K562 (cell line): ENCODE data around the gene HEMK1. TPM values are rescaled to one million over a fixed set of nuclear protein-coding genes. Genes with fewer than 3 reads are reported as not detected.

Experiments used
- AFF1 ChIP-seq, 2 experiments: fragments of 450-650 bp; IDR thresholded peaks; 2 replicates each; pipeline ENCODE4 v1.6.1; 2018; ENCODE audit warnings: mild to moderate bottlenecking in 2 of 2, low read depth in 1 of 2; ENCODE audit not compliant: partially characterized antibody in 2 of 2
- BDP1 ChIP-seq: IDR thresholded peaks from 3 replicates; pipeline ENCODE4 v1.6.1; 2011; ENCODE audit not compliant: insufficient read length, insufficient read depth
- BRF1 ChIP-seq: IDR thresholded peaks from 3 replicates; pipeline ENCODE4 v1.6.1; 2011; ENCODE audit warnings: borderline replicate concordance, mild to moderate bottlenecking; ENCODE audit not compliant: insufficient read length; ENCODE audit errors: extremely low read depth
- C11orf30 ChIP-seq: fragments of 450-650 bp; IDR thresholded peaks from 2 replicates; pipeline ENCODE4 v1.6.1; 2016; ENCODE audit warnings: low read depth, mild to moderate bottlenecking
- ELF2 ChIP-seq: fragments of 250-450 bp; sonication (Bioruptor Pico); IDR thresholded peaks from 2 replicates; pipeline ENCODE4 v1.5.0; 2021; ENCODE audit warnings: mild to moderate bottlenecking
- MYBL2 ChIP-seq, 2 experiments: fragments of 450-650 bp in 1 of 2; sonication (generic) in 1 of 2; formaldehyde crosslinking in 1 of 2; IDR thresholded peaks; 2 replicates each; pipeline versions ENCODE4 v1.6.1 to v1.8.1; 2017 to 2022; ENCODE audit warnings: borderline replicate concordance in 1 of 2, inconsistent platforms in 1 of 2, low read depth in 1 of 2, mild to moderate bottlenecking in 1 of 2, missing genetic modification reagents in 1 of 2, moderate library complexity in 1 of 2
- NFYB ChIP-seq: IDR thresholded peaks from 2 replicates; pipeline ENCODE4 v1.6.1; 2011; ENCODE audit warnings: mild to moderate bottlenecking, moderate library complexity; ENCODE audit not compliant: insufficient read length; ENCODE audit errors: extremely low read depth
- NR3C1 ChIP-seq: sonication (generic); formaldehyde crosslinking; IDR thresholded peaks from 2 replicates; pipeline ENCODE4 v1.8.1; 2022; ENCODE audit warnings: missing genetic modification reagents
- SNAPC5 ChIP-seq: fragments of 250-450 bp; sonication (Bioruptor Pico); IDR thresholded peaks from 2 replicates; pipeline ENCODE4 v1.8.0; 2021; ENCODE audit warnings: moderate library complexity, mild to moderate bottlenecking, inconsistent platforms
- TAF9B ChIP-seq: fragments of 450-650 bp; IDR thresholded peaks from 2 replicates; pipeline ENCODE4 v1.6.1; 2018; ENCODE audit warnings: mild to moderate bottlenecking; ENCODE audit not compliant: partially characterized antibody
- ZBED1 ChIP-seq: IDR thresholded peaks from 2 replicates; pipeline ENCODE4 v1.6.1; 2014
- ZNF384 ChIP-seq: IDR thresholded peaks from 2 replicates; pipeline ENCODE4 v1.6.1; 2012; ENCODE audit warnings: low read depth, low read length, improper control_type of control experiment
- ZNF79 ChIP-seq: fragments of 250-450 bp; sonication (Bioruptor Pico); IDR thresholded peaks from 2 replicates; pipeline ENCODE4 v1.4.0; 2020; ENCODE audit warnings: low read depth, mild to moderate bottlenecking, moderate library complexity
- polyA plus RNA-seq, 8 experiments: library from polyadenylated mRNA; depleted of rRNA in 4 of 8; stranded (reverse) in 5 of 8; unstranded in 3 of 8; fragments of >200 nt; fragmentation: Nextera tagmentation in 2 of 8; fragmentation: Illumina TruSeq in 1 of 8; extraction: Ambion mirVana in 2 of 8; extraction: Trizol in 1 of 8; gene quantifications; 2 replicates each; pipeline versions ENCODE4 v1.2.1 to v1.2.3, GENCODE V29; 2011 to 2014; ENCODE audit warnings: inconsistent platforms in 1 of 8, missing spikeins in 1 of 8
- total RNA-seq, 7 experiments: library from RNA; depleted of rRNA in 6 of 7; stranded (reverse); fragments of >200 nt in 6 of 7; fragmentation: Illumina TruSeq in 2 of 7; extraction: Trizol in 2 of 7; gene quantifications; 2 replicates each; pipeline versions ENCODE4 v1.2.1 to v1.2.3, GENCODE V29; 2011 to 2021; ENCODE audit warnings: low replicate concordance in 1 of 7
- TF ChIP-seq, protein P1 (sequence below): sonication (generic); formaldehyde crosslinking; IDR thresholded peaks from 2 replicates; pipeline ENCODE4 v1.8.0; 2022; ENCODE audit warnings: mild to moderate bottlenecking, low read depth, missing genetic modification reagents
- TF ChIP-seq, protein P2 (sequence below), 2 experiments: fragments of 150-350 bp in 1 of 2; IDR thresholded peaks; 2 replicates each; pipeline ENCODE4 v1.6.1; 2012 to 2016; ENCODE audit warnings: low read depth in 2 of 2, low read length in 2 of 2, mild to moderate bottlenecking in 1 of 2, moderate library complexity in 1 of 2
- TF ChIP-seq, protein P3 (sequence below), 2 experiments: IDR thresholded peaks; 2 replicates each; pipeline ENCODE4 v1.6.1; 2011; ENCODE audit warnings: borderline replicate concordance in 1 of 2, control low read depth in 1 of 2, low read depth in 1 of 2, low read length in 1 of 2, mild to moderate bottlenecking in 1 of 2, mixed read lengths in 1 of 2, moderate library complexity in 1 of 2; ENCODE audit not compliant: insufficient read depth in 1 of 2, insufficient read length in 1 of 2, poor library complexity in 1 of 2, severe bottlenecking in 1 of 2; ENCODE audit errors: extremely low read depth in 1 of 2

Gene HEMK1
- total and polyA plus RNA-seq, 9 of the 15 experiments (the other 6 are each of a cell fraction or from before 2014, with no cell fraction given), result 2.0 to 16.8 (median 11.4) TPM

DNA sequence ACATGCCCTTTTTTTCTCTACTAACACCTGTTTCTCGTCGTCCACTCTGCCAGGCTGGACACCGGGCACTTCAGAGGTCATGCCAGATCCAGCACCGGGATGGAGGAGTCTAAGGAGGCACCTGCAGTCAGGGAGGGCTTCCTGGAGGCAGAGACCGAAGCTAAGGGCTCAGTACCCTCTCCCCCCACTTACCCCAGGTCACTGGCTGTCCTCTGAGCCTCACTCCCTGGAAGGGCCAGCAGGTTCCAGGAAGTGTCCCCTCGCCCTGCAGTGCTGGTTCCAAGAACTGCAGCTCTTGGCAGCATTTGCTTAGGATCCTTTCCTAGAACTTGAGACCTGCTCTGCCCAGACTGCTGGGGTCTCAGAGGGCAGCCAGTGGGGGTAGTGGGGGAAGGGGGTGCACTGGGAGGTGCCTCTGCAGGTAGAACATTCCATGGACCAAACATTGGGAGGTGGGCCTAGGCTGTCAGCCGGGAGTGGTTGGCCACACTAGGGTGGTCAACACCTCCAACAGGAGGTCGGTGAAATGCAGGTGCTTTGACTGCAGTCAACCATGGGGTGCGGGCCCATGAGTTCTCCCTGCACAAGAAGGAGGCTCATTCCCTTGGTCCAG lies 30.9 kb downstream of the HEMK1 start (continued):
- TF ChIP-seq, protein P1, sequence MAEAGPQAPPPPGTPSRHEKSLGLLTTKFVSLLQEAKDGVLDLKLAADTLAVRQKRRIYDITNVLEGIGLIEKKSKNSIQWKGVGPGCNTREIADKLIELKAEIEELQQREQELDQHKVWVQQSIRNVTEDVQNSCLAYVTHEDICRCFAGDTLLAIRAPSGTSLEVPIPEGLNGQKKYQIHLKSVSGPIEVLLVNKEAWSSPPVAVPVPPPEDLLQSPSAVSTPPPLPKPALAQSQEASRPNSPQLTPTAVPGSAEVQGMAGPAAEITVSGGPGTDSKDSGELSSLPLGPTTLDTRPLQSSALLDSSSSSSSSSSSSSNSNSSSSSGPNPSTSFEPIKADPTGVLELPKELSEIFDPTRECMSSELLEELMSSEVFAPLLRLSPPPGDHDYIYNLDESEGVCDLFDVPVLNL (CRISPR knock-in tag), result no peak
- TF ChIP-seq AFF1 (IDR thresholded peaks at IDR 0.05; ENCODE audit: low read depth in 1 of 2, partially characterized antibody in 2 of 2) (peak in 1 of 2 experiments; percentile 24), ZNF384 (no peak), MYBL2 (IDR thresholded peaks at IDR 0.05; ENCODE audit: low read depth) (no peak), MYBL2 (CRISPR knock-in tag; IDR thresholded peaks at IDR 0.05; ENCODE audit: borderline replicate concordance) (no peak), NFYB (no peak), TAF9B (no peak), NR3C1 (no peak), ZBED1 (no peak), C11orf30 (no peak), SNAPC5 (CRISPR knock-in tag) (no peak), ELF2 (CRISPR knock-in tag) (0 out of 2 replicates have a peak, but pooled peaks have one; percentile 16), BDP1 (no peak), ZNF79 (CRISPR knock-in tag) (no peak), BRF1 (no peak)
- TF ChIP-seq, protein P2, sequence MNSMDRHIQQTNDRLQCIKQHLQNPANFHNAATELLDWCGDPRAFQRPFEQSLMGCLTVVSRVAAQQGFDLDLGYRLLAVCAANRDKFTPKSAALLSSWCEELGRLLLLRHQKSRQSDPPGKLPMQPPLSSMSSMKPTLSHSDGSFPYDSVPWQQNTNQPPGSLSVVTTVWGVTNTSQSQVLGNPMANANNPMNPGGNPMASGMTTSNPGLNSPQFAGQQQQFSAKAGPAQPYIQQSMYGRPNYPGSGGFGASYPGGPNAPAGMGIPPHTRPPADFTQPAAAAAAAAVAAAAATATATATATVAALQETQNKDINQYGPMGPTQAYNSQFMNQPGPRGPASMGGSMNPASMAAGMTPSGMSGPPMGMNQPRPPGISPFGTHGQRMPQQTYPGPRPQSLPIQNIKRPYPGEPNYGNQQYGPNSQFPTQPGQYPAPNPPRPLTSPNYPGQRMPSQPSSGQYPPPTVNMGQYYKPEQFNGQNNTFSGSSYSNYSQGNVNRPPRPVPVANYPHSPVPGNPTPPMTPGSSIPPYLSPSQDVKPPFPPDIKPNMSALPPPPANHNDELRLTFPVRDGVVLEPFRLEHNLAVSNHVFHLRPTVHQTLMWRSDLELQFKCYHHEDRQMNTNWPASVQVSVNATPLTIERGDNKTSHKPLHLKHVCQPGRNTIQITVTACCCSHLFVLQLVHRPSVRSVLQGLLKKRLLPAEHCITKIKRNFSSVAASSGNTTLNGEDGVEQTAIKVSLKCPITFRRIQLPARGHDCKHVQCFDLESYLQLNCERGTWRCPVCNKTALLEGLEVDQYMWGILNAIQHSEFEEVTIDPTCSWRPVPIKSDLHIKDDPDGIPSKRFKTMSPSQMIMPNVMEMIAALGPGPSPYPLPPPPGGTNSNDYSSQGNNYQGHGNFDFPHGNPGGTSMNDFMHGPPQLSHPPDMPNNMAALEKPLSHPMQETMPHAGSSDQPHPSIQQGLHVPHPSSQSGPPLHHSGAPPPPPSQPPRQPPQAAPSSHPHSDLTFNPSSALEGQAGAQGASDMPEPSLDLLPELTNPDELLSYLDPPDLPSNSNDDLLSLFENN (IDR thresholded peaks at IDR 0.05; ENCODE audit: low read depth in 2 of 2, low read length in 2 of 2), result no peak
- TF ChIP-seq, protein P3, sequence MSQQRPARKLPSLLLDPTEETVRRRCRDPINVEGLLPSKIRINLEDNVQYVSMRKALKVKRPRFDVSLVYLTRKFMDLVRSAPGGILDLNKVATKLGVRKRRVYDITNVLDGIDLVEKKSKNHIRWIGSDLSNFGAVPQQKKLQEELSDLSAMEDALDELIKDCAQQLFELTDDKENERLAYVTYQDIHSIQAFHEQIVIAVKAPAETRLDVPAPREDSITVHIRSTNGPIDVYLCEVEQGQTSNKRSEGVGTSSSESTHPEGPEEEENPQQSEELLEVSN (IDR thresholded peaks at IDR 0.05; ENCODE audit: borderline replicate concordance in 1 of 2, extremely low read depth in 1 of 2, insufficient read depth in 1 of 2, insufficient read length in 1 of 2, low read depth in 1 of 2, low read length in 1 of 2, poor library complexity in 1 of 2, severe bottlenecking in 1 of 2), result no peak
